ENCODE data around the gene GLOD4.

DNA sequence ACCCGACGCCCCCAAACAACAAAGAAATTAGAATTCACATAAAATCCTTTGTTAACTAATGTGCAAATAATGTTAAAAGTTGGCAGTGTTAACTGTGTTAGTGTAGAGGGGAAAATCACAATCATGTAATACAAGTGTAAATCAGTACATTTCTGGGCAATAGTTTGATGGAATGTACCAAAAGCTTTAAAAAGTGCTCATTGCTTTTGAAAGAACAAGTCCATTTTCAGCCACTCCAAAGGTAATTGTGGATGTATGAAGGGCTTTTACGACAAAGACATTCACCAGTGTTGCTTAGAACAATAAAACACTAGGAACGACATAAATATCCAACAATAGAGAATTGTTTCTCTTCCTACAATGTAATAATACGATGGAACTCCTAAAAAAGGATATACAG is 9.1 kb downstream of the GLOD4 start:
- TF ChIP-seq, protein P1, sequence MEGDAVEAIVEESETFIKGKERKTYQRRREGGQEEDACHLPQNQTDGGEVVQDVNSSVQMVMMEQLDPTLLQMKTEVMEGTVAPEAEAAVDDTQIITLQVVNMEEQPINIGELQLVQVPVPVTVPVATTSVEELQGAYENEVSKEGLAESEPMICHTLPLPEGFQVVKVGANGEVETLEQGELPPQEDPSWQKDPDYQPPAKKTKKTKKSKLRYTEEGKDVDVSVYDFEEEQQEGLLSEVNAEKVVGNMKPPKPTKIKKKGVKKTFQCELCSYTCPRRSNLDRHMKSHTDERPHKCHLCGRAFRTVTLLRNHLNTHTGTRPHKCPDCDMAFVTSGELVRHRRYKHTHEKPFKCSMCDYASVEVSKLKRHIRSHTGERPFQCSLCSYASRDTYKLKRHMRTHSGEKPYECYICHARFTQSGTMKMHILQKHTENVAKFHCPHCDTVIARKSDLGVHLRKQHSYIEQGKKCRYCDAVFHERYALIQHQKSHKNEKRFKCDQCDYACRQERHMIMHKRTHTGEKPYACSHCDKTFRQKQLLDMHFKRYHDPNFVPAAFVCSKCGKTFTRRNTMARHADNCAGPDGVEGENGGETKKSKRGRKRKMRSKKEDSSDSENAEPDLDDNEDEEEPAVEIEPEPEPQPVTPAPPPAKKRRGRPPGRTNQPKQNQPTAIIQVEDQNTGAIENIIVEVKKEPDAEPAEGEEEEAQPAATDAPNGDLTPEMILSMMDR (conservative IDR thresholded peaks at IDR 0.05; ENCODE audit: low read depth, low read length), result no peak
- TF ChIP-seq EZH2 (IDR thresholded peaks at IDR 0.05; ENCODE audit: low read length, unreplicated experiment), result no peak
